Body of pancreas (tissue), 4 donors: ENCODE data around the gene MILR1.

Experiments
- POLR2A ChIP-seq, 3 donors: fragments of 450-650 bp; IDR thresholded peaks; one replicate each; pipeline ENCODE4 v1.6.1; 2016; ENCODE audit warnings: antibody characterized with exemption in 3 of 3, mild to moderate bottlenecking in 2 of 3
- TF ChIP-seq, protein P1 (sequence below), 7 experiments: fragments of 450-650 bp in 4 of 7; fragments of 200-600 bp in 3 of 7; sonication (generic) in 3 of 7; IDR thresholded peaks; one replicate each; pipeline ENCODE4 v1.5.1; 2016 to 2019; ENCODE audit warnings: antibody characterized with exemption in 7 of 7

DNA sequence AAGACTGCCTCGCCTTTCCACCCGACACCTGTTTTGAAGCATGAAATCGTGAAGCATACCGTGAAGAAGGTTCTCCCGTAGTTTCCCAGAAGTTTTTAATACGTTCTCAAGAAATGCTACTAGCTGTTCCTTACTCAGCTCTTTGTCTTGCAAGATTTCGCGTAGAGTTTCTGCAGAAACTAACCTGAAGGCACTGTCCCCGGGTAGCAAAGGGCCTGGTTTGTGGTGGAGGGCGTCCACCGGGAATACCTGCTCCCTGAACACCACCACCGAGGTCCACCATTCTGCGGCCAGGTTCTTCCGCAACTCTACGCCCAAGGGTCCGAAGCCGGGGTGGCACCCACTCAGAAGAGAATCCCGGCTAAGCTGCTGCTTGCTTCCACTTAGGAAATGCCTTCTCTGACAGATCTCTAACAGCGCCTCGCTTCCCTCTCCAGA is 47.5 kb downstream of the MILR1 start:
- TF ChIP-seq, protein P1, sequence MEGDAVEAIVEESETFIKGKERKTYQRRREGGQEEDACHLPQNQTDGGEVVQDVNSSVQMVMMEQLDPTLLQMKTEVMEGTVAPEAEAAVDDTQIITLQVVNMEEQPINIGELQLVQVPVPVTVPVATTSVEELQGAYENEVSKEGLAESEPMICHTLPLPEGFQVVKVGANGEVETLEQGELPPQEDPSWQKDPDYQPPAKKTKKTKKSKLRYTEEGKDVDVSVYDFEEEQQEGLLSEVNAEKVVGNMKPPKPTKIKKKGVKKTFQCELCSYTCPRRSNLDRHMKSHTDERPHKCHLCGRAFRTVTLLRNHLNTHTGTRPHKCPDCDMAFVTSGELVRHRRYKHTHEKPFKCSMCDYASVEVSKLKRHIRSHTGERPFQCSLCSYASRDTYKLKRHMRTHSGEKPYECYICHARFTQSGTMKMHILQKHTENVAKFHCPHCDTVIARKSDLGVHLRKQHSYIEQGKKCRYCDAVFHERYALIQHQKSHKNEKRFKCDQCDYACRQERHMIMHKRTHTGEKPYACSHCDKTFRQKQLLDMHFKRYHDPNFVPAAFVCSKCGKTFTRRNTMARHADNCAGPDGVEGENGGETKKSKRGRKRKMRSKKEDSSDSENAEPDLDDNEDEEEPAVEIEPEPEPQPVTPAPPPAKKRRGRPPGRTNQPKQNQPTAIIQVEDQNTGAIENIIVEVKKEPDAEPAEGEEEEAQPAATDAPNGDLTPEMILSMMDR (IDR thresholded peaks at IDR 0.05) = no peak
- TF ChIP-seq POLR2A (IDR thresholded peaks at IDR 0.05) = no peak
